G401.6 (cell line): ENCODE results near the gene ZNG1C.
"Not testable (repeated sequence)": the region's sequence is repeated elsewhere in the genome, so short reads cannot be mapped to it uniquely, and the experiment has no call there.

Experiments used
- FAIRE-seq: peaks from 2 replicates; lab custom pipeline; 2012; peaks lifted over from hg19 to GRCh38; lab: Jason Lieb, UNC

ZNG1C gene

DNA sequence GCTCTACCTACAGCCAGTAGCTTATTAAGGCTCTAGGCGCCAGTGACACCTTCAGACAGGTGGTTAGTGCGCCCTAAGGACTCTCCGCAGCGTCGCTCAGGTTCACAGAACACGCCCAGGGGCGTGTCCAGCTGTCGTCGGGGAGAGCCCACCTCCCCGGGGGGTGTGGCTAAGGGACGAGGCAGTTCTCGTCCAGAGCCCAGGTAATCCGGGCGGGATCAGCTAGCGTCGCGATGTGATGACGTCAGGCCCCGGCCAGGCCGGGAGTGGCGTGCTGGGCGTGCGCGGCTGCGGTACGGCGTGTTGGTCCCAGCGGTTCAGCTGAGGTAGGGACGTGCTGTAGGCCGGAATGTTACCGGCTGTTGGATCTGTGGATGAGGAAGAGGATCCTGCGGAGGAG is at the start of gene ZNG1C:
Gene ZNG1C (plus strand): TSS at position 301 of the 400 bp plus-strand sequence. CDS start 49 bp downstream, at position 350.
- FAIRE-seq: not testable (repeated sequence)

DNA sequence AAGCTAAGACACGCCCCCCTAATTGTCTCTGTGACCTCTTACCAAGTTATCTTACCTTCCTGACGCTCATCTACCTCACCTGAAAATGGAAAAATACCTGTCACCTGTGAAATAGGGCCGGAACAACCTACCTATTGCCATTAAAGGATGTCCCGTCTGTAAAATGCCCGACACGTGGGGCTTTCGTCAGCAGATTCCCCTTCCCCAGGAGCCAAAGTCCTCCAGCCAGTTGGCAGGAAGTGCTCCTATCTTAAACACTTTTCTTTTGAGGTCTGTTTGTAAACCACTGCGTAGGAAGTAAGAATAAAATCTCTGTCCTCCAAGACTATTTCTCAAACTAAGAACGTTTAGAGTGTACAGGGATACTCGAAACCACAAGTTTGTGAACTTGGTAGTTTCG is 654 bp downstream of the ZNG1C start:
- not testable (repeated sequence) for FAIRE-seq

DNA sequence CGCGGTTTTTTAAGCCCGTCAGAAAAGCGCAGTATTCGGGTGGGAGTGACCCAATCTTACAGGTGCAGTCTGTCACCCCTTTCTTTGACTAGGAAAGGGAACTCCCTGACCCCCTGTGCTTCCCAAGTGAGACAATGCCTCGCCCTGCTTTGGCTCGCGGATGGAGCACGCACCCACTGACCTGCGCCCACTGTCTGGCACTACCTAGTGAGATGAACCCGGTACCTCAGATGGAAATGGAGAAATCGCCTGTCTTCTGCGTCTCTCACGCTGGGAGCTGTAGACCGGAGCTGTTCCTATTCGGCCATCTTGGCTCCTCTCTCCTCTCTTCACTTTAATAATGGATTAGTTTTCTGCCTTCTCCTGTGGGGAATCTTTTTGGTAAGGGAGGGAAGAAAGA is 39.3 kb downstream of the ZNG1C start:
- FAIRE-seq: not testable (repeated sequence)

DNA sequence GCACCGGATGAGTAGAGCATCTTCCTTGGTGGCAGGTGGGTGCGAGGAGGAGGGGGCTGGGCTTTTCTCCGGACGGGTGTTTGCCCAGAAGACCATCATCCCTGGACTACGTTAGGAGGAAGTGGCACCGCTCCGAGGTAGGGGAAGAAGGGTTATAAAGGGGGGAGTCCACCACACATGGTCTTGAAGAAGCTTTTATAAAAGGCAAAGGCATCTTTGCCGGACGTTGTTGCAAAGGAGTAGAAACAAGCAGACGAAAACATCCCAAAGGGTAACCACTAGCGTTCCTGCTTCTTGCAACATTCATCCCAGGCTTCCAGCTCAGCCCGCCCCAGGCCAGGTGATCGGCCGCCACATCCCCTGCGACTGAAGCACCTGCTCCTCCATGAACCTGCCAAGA is 60.8 kb downstream of the ZNG1C start, which contains the start of gene FOXD4L3:
Gene FOXD4L3 (plus strand): TSS at position 301 of the 400 bp plus-strand sequence. CDS start 85 bp downstream, at position 386.
- FAIRE-seq: not testable (repeated sequence)

DNA sequence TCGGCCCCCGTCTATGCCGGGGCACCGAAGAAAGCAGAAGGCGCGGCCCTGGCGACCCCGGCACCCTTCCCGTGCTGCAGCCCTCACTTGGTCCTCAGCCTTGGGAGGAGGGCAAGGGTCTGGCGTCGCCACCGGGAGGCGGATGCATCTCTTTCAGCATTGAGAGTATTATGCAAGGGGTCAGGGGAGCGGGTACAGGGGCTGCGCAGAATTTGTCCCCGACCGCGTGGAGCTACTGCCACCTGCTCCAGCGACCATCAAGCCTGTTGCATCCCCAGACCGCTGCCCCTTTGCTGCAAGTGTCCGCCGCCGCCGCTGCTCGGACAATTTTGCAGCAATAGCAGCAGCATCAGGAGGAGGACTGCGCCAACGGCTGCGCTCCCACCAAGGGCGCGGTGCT is 62.0 kb downstream of the ZNG1C start:
- FAIRE-seq: not testable (repeated sequence)

DNA sequence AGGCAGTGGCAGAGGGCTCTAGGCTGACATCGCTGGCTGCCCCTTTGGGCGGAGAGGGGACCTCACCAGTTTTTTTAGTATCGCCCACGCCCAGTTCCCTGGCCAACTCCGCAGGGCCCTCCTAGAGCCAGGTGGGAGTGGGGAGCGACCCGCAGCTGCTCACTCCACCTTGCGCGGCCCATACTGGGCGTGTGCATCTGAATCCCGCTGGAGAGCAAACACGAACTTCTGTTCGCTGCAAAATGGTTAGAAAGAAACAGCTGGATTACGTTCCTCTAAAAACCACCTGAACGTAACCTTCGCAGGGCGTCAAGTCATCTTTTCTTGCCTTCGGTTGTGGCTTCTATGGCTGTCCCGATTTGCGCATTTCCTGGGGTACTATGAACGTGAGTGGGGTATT is 62.4 kb downstream of the ZNG1C start:
- FAIRE-seq: not testable (repeated sequence)

DNA sequence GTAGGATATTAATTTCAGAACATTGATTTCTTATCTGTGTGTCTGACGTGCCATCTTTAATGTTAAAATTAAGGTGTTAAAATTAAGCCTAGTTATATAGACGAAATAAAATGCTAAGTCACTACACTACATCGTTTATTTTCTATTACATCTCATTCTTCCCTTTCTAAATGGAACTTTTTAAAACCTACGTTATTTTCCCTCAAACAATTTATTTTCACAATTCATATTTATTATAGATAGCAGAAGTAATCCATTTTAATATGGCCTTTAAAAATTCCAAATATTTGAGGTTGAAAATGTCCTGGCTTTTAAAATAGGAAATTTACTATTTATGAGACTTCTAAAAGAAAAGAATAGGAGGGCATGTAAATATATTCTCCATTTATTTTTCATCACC is 63.0 kb downstream of the ZNG1C start:
- FAIRE-seq: not testable (repeated sequence)

DNA sequence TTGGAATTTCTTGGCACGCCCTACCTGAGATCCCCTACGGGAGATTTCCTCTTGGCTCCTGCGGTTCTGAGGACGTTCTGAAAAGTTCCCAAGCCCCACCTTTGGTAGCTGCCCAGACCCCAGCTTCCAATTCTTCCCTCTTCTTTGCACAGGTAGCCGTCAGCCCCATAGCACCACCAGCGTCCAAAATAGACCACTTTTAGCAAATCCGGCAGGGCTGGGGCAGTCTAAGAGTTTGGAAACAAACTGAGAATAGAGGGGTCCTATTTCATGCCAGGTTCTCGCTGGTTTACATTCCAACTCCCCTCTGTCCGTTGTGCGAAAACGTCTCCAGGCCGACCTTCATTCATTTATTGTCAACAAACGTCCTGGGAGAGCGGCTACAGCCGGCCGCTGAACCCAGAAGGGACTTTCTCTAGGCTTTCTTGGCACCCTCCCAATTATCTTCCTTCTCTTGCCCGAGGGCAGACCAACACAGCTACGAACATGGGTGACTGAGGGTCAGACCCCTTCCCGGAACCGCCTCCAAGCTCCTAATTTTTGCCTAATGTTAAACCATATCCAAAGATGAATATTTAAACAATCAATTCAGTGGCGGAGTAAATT is 64.0 kb downstream of the ZNG1C start:
- not testable (repeated sequence) for FAIRE-seq

DNA sequence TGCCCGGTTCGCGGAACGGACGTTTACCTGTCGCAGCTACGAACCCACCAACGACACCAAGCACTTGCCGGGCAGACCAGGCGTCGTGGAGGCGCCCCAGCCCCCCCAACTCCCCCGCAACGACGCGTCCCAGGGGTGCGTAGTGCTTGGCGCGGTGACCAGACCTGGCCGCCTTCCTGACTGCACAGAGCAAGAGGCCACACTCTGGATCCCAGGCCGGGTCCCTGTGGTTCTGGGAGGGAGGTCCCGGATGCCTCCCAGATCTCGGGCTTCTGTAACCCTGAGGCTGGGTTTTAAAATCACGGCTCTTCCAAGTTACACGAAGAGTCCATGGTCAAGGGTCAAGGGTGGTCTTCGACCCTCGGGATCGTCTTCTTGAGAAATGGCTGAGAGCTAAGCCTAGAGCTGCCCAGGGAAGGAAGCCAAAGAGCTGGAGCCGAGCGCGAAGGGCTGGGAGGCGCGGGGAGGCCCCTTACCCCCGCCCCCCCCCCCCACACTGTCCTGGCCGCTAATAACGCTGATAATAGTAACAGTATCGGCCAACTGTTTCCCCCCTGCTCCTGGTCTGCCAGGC is 64.7 kb downstream of the ZNG1C start:
- FAIRE-seq: not testable (repeated sequence)

DNA sequence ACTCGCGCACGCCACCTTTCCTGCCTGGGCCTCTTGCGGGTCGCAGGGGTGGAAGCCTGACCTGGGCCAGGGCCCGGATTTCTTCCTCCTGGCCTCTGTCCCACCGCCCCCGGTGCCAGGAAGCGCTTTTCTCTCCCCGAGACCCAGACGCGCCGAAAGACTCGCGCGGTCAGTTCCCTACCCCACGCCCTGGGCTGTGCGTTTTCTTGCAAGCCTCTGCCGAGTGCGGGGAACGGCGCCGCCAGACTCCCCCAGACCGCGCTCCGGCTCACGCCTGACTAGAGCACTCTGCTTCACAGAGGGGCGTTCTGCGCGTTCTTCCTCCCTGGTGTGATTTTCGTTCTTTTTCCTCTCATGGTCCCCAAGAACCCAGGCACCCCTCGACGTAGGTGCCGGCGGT is 65.3 kb downstream of the ZNG1C start:
- not testable (repeated sequence) for FAIRE-seq

DNA sequence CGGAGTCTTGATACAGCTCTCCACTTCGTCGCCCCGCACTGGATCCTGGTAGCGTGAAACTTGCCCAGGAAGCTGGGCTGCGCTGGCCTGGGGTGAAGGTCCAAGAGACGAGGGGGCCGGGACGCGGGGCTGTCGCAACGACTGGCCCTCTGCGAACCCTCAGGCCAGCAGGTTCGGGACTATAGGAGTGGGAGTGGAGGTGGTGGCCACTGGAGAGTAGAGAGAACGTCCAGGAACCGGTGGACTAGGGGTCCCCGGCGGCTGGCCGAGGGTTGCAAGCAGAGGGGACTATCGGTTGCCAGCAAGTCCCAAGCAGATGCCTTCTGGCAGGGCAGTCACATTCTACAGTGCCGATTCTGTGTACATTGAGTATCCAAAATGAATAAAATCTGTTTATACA is 65.9 kb downstream of the ZNG1C start:
- FAIRE-seq: not testable (repeated sequence)

DNA sequence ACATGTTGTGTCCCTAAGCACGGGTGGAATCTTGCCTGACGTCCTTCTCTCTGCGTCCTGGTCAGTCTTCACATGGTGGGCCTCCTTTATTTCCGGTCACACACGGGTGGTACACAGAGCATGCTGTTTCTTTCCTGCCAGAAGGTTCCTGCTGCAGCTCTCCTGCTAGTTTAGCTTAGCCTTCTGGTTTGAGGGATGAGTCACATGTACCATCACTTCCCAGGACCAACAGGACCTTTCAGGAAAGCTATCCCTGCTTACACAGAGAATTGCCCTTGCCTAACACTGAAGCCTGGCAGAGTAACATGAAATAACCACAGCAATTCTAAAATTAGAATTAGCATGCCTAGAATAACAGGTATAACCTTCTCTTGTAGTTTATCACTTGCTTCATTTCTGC is 69.4 kb downstream of the ZNG1C start:
- not testable (repeated sequence) for FAIRE-seq

DNA sequence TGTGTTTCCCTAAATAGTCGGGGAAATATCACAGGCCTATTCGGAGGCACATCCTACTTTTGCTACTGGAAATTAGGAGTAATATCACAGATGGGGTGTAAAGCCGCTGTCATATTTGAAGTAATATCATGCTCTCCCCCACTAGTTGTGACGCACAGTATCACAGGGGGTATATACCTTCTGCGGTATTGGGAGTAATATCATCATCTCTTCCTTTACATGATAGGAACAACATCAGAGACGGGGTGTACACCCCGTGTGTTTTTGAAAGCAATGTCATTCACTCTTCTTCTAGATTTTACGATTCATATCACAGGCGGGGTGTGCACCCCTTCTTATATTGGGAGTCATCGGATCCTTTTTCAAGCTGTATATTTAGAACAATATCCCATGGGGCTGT is 76.4 kb downstream of the ZNG1C start:
- not testable (repeated sequence) for FAIRE-seq

DNA sequence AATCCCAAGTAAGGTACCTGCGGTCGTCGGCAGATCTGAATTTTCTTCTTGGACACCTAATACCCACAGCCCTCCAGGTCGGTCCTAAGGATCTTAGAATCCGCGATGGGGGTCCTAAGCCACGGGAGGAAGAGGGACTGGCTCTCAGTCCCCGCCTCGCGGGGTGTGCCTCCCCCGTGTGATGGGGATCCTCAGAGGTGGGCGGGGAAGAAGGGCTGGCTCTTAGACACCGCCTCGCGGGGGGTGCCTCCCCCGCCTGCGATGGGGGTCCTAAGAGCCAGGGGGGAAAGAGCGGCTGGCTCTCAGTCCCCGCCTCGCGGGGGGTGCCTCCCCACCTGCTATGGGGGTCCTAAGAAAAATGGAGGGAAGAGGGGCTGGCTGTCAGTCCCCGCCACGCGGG is 82.0 kb downstream of the ZNG1C start:
- FAIRE-seq: not testable (repeated sequence)

DNA sequence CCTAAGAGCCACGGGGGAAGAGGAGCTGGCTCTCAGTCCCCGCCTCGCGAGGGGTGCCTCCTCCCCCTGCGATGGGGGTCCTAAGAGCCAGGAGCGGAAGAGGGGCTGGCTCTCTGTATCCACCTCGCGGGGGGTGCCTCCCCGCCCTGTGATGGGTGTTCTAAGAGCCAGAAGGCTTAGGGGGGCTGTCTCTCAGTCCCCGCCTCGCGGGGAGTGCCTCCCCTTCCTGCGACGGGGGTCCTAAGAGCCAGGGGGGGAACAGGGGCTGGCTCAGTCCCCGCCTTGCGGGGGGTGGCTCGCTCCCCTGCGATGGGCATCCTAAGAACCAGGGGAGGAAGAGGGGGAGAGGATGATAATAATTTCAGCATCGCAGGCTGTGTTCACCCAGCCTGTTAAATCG is 82.7 kb downstream of the ZNG1C start:
- FAIRE-seq: not testable (repeated sequence)

DNA sequence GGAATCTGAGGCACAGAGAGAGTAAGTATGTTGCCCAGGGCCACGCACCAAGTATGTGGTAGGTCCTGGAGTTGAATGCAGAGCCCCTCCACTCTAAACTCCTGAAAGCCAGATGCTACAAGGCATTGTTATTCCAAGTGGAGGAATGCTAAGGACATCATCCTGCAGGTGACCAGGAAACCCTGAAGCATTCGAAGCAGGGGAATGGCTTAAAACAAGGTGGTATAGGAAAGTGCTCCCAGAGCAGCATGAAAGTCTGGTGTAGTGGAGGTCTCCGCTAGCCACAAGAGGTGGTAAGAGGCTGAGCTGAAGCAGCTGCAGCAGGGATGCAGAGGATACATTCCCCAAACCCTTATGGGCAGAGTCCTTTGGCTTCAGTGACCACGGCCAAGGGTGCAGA is 87.3 kb downstream of the ZNG1C start:
- FAIRE-seq: not testable (repeated sequence)

DNA sequence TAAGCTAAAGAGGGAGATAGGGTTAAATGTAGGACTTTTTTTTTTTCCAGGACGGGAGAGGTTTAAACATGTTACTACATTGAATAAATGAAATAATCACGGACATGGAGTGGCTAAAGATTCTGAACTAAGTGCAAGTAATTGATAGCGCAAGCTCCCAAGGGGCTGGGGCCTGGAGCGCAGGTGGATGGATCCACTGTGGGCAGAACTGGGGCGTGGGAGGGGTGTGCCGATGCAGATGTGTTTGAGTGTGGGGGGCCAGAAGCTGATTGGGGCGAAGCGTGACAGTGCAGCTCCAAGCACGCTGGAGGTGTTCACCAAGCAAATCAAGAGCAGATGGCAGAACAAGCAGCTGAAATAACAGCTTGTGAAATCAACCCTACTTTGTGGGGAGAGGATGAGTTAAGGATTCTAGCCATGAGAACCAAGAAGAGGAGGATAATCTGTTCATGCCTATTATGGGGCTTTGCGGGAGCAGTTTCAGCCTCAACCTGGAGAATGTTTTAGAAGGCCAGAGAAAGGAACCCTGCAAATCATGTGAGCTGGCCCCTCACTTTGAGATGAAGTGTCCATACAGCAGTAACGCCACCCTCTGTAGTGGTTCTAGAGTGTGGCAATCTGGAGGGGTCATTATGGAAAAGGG is 88.9 kb downstream of the ZNG1C start:
- not testable (repeated sequence) for FAIRE-seq

DNA sequence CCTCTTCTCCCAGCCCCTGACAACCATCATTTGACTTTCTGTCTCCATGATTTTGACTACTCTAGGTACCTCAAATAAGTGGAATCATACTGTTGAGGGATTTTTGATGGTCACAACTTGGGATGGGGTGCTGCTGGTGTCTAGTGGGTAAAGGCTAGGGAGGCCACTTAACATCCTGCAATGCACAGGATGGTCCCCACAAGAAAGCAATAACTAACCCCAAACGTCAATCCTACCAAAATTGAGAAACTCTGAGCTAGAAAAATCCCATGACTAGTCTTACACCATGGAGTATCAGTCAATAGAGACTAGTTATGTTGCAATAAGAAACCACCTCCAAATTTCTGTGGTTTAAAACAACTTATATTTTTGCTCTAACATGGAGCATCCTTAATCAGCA is 90.3 kb downstream of the ZNG1C start:
- not testable (repeated sequence) for FAIRE-seq

DNA sequence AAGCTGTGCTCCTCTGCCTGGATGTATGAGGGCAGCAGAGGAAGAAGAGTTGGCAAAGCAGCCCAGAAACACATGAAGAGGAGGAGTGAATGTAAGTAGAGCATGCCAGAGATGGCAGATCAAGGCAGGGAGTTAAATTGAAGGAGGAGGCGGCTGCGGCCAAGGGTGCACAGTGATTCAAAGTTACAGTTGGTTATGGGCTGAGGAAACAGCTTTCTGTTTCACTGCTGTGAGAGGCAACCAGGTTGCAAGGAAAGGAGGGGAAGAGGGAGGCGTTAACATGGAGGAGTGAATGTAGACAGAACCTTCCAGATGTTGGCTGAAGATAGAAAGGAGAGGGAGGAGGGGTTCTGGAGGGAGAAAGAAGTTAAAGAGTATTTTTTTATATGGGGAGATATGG is 94.2 kb downstream of the ZNG1C start:
- not testable (repeated sequence) for FAIRE-seq

DNA sequence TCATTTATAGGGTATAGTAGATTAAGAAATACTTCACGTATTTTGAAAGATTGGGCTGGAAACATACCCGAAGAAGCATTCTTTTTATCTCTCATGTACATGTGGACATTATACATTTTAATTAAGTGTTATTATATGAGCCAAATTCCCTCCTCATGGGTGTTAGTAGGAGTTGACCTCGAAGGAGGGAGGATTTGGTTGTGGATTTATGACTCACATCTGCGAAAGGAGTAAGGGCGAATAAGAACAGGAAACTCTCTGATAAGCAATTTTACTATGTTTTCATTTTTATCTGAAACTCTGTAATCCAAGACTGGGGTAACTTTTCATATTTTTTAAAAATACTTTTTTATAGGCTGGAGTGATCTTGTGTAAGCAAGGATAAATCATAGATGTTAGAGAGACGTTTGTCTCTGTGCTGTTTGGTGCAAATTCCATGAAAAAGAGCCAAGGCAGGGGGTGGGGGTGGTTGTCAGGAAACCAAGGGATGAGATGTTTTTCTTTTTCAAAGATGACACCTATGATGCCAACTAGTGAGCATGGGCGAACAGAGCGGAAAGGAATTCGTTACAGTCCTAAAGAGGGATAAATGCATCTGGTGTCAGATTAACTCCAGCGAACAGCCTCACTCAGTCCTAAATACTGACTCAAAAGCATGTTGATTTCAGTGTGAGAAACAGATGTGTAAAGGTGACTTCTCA is 95.0 kb downstream of the ZNG1C start:
- not testable (repeated sequence) for FAIRE-seq

DNA sequence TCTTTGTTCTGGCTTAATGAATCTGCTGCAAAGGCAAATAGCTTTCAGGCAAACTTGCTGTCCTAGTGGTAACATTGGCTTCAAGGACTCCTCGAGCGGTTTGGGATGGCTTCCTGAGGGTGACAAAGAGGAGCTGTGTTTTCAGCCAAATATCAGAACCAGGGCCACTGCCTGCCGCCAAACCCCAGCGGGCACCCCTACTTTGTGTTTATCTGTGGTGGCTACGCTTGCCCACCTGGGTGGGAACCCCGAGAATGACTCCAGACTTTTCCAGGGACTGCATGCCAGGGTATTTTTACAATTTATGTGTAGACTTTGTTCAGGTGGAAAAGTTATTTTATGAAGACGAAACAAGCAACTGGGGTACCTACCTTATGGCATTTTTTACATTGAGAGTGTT is 96.2 kb downstream of the ZNG1C start:
- not testable (repeated sequence) for FAIRE-seq

DNA sequence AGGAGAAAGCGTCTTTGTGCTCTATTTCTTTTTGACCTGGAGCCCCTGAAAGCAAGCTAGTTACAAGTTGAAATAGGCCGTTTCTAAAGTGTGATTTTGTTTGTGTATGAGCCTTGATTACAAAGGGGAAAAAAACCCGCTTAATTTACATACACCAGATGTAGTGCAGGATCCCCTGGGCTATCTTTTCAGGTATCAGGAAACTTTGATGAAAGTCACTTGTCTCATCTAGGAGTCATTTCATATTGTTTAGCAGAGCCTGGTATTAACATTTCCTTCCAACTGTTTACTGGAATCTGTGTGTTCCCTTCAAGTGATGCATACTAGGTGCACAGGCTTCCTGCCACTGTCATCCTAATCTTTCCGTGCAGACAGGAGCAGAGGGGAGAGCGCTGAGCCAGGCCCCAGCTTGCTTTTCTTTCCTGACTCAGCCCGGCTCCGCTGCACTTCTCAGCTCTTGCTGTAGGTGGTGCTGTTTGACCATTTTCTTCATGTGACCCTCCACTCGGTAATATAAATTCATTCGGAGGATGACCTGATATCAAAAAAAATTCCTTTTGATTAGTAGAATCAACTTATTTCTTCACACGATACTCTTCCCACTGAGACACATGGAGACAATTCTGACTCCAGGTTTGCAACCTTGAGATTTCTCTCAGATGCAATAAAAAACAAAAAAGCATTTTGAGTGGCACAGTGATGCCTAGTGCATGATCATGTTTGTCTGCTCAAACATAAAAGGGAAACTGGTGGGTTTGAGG is 100.7 kb downstream of the ZNG1C start:
- FAIRE-seq: not testable (repeated sequence)
